ENCODE results near the gene CHST12.
A peak's percentile ranks its signal among the peaks of the same experiment; 100 is the strongest.

Gene CHST12

DNA sequence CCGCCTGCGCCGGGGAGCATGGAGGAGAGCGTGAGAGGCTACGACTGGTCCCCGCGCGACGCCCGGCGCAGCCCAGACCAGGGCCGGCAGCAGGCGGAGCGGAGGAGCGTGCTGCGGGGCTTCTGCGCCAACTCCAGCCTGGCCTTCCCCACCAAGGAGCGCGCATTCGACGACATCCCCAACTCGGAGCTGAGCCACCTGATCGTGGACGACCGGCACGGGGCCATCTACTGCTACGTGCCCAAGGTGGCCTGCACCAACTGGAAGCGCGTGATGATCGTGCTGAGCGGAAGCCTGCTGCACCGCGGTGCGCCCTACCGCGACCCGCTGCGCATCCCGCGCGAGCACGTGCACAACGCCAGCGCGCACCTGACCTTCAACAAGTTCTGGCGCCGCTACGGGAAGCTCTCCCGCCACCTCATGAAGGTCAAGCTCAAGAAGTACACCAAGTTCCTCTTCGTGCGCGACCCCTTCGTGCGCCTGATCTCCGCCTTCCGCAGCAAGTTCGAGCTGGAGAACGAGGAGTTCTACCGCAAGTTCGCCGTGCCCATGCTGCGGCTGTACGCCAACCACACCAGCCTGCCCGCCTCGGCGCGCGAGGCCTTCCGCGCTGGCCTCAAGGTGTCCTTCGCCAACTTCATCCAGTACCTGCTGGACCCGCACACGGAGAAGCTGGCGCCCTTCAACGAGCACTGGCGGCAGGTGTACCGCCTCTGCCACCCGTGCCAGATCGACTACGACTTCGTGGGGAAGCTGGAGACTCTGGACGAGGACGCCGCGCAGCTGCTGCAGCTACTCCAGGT lies 29.7 kb downstream of the CHST12 start:
- DNase-seq, result no peak
- Mint-ChIP-seq H3K36me3 (ENCODE audit: low read depth) (peaks cover 29% of the 10 kb centered on the region), H3K4me3 (no peak overlapping the region), H3K4me1 (ENCODE audit: low read depth) (peaks cover 5% of the 10 kb centered on the region), H3K9me3 (peaks cover 4% of the 10 kb centered on the region), H3K27ac (no peak overlapping the region), H3K27me3 (no peaks in the 10 kb centered on the region)

DNA sequence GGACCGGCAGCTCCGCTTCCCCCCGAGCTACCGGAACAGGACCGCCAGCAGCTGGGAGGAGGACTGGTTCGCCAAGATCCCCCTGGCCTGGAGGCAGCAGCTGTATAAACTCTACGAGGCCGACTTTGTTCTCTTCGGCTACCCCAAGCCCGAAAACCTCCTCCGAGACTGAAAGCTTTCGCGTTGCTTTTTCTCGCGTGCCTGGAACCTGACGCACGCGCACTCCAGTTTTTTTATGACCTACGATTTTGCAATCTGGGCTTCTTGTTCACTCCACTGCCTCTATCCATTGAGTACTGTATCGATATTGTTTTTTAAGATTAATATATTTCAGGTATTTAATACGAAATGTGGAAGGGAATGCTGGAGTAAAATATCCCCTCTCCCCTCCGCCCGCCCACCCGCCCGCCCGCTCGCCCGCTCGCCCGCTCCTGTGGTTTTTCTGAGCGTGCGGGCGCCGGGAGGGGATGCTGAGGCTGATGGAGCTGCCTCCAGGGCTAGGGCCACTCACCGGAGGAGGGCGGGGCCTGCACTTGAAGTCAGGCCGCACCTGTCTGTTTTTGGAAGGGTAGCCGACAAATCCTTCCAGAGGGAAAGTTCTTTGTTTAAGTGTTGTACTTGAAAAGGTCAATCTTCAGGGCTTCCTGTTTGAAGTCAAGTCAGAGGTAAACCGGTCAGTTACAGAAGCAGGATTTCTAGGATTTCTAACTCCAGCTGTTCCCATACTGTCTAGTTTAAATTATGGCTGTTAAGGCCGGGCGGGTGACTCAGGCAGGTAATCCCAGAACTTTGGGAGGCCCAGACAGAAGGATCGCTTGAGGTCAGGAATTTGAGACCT lies 30.5 kb downstream of the CHST12 start:
- DNase-seq, result no peak
- H3K4me1 Mint-ChIP-seq (ENCODE audit: low read depth), result peaks cover 5% of the 10 kb centered on the region
- H3K27me3 Mint-ChIP-seq, result no peaks in the 10 kb centered on the region
- H3K9me3 Mint-ChIP-seq, result peaks cover 4% of the 10 kb centered on the region
- H3K36me3 Mint-ChIP-seq (ENCODE audit: low read depth), result peaks cover 29% of the 10 kb centered on the region
- H3K27ac Mint-ChIP-seq, result no peak overlapping the region
- no peak overlapping the region for H3K4me3 Mint-ChIP-seq

DNA sequence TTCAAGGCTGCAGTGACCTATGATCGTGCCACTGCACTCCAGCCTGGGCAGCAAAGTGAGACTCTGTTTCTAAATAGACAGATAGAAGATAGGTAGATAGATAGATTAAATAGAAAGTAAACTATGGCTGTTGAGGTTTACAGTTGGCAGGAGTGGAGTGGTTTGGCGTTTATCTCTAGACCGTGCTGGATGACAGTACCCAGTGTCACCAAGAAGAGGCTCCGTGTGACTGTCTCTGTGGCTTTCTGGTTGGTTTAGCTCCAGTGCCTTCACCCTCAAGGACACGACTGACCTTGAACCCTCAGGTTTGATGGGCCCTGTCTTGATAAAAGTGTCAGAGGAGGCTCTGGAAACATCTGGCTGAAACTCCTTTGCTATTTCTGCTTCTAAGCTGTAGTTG lies 31.7 kb downstream of the CHST12 start:
- Mint-ChIP-seq H3K27me3 (no peaks in the 10 kb centered on the region), H3K27ac (no peak overlapping the region), H3K4me3 (no peak overlapping the region), H3K36me3 (ENCODE audit: low read depth) (peaks cover 29% of the 10 kb centered on the region), H3K4me1 (ENCODE audit: low read depth) (no peaks in the 10 kb centered on the region), H3K9me3 (peaks cover 4% of the 10 kb centered on the region)
- DNase-seq, result no peak

DNA sequence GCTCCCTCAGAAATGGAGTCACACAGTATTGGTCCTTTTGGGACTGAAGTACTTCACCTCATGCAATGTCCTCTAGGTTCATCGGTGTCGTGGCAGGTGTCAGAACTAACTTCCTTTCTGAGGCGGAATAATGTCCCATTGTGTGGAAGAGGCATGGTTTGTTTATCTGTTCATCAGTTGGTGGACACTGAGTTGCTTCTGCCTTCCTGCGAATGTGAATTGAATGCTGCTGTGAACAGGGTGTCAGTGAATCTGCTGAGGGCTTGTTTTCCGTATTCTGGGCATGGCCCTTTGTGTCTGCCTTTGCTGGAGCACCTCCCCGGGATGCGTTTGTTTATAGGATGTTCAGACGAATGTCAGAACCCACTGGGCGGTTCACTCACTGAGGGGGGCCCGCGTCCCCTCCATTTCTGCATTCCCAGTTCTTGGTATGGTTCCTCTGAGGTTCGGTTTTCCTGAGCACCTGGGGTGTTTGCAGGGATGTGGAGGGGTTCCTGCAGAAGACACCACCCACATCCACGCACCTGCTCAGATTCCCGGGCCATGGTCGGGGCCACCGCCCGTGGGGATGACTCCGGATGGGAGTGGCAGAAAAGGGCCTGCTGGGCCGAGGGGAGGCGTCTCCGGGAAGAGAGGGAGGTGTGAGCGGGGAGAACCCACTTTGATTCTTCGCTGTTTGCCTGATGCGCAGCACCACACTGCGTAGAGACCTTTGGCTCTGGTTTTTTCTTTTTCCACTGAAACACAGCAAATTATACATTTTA lies 33.1 kb downstream of the CHST12 start:
- H3K9me3 Mint-ChIP-seq, result no peaks in the 10 kb centered on the region
- no peaks in the 10 kb centered on the region for H3K4me1 Mint-ChIP-seq (ENCODE audit: low read depth)
- H3K4me3 Mint-ChIP-seq, result no peak overlapping the region
- no peak for DNase-seq
- no peaks in the 10 kb centered on the region for H3K27me3 Mint-ChIP-seq
- no peak overlapping the region for H3K27ac Mint-ChIP-seq
- H3K36me3 Mint-ChIP-seq (ENCODE audit: low read depth), result peaks cover 26% of the 10 kb centered on the region

DNA sequence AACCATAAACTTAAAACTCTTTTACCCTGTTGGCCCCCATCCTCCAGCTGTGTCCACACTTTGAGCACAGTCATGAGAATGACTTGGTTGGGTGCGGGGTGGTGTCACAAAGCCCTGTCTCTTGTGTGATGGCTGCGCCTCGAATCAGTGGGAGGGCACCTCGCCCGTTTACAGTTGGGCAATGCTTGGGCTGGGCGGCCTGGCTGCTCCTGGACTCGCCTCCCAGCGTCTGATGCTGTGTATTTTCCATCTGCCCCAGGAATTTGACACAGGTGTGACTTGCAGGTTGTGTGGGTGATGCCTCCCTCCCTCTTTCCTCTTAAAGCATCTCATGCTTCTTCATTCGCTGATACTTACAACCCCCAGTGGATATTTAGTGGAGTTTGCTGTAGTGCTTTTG lies 33.7 kb downstream of the CHST12 start:
- Mint-ChIP-seq H3K27me3 (no peaks in the 10 kb centered on the region), H3K36me3 (ENCODE audit: low read depth) (peaks cover 26% of the 10 kb centered on the region), H3K9me3 (no peaks in the 10 kb centered on the region), H3K4me1 (ENCODE audit: low read depth) (no peaks in the 10 kb centered on the region), H3K4me3 (no peak overlapping the region), H3K27ac (no peak overlapping the region)
- no peak for DNase-seq

DNA sequence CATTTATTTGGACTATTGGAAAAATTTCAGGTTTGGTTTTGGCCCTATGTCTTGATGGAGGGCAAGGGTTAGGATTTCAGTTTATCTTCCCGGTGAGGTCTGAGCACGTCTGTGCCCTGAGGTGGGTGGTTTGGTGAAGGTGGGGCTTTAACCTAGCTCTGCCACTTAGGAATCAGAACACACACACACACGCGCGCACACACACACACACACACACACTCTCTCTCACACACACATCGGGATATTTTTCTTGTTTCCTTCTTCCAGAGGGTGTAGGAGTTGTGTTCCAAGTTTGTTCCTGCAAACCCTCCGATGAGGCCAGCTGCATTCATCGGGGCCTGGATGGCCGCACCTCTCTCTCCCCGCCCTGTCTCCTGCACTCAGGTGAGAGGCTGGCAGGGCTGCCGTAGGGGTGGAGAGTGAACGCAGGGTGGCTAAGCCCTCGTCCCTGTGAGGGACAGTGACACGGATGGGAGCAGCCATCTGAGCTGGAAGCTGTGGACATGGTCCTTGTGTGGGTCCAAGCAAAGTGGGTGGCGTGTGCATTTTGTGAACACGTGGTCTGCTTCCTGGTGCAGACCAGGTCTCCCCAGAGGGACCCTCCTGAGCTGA lies 34.2 kb downstream of the CHST12 start:
- Mint-ChIP-seq H3K4me1 (ENCODE audit: low read depth) (no peaks in the 10 kb centered on the region), H3K9me3 (no peaks in the 10 kb centered on the region), H3K36me3 (ENCODE audit: low read depth) (peaks cover 24% of the 10 kb centered on the region), H3K27me3 (no peaks in the 10 kb centered on the region), H3K27ac (no peak overlapping the region), H3K4me3 (no peak overlapping the region)
- no peak for DNase-seq

DNA sequence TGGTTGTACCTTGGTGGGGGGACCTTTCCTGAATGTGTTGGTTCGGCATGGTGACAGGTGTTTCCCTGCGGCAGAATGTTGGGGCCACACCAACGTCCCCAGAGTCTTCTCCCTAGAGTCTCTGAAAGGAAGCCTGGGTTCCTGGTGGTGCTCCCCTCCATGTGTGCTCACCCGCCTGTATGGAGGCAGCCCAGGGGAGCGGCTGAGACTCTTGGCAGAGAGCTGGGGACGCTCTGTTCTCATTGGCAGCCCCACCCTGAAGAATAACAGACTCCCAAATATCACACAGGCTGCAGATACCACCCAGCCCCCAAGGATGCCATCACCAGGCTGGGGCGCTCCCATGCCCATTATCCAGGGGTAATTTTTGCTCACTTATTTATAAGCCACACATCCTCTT lies 34.8 kb downstream of the CHST12 start:
- H3K9me3 Mint-ChIP-seq, result no peaks in the 10 kb centered on the region
- H3K36me3 Mint-ChIP-seq (ENCODE audit: low read depth), result peaks cover 22% of the 10 kb centered on the region
- H3K4me3 Mint-ChIP-seq, result no peak overlapping the region
- no peaks in the 10 kb centered on the region for H3K27me3 Mint-ChIP-seq
- H3K4me1 Mint-ChIP-seq (ENCODE audit: low read depth), result no peaks in the 10 kb centered on the region
- no peak overlapping the region for H3K27ac Mint-ChIP-seq
- no peak for DNase-seq

DNA sequence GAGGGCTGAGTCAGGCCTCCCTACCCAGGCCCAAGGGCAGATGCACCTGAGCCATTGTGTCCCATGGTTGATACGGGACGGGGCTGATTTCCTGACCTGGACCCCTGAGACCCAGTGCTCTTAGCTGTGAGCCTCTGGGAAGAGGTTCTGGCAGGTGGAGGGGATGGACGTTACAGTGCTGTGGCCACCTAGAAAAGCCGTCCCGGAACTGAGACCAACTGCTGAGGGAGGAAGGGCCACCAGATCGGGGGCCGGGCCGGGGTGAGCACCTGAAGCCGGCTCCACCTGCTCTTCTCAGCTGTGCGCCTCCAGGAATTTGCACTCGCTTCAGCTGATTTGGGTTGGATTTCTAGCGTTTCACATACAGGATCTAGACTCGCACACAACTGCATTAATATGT lies 35.4 kb downstream of the CHST12 start:
- H3K4me3 Mint-ChIP-seq, result no peak overlapping the region
- H3K9me3 Mint-ChIP-seq, result no peaks in the 10 kb centered on the region
- DNase-seq, result no peak
- H3K27me3 Mint-ChIP-seq, result no peaks in the 10 kb centered on the region
- no peaks in the 10 kb centered on the region for H3K4me1 Mint-ChIP-seq (ENCODE audit: low read depth)
- no peak overlapping the region for H3K27ac Mint-ChIP-seq
- peaks cover 16% of the 10 kb centered on the region for H3K36me3 Mint-ChIP-seq (ENCODE audit: low read depth)

DNA sequence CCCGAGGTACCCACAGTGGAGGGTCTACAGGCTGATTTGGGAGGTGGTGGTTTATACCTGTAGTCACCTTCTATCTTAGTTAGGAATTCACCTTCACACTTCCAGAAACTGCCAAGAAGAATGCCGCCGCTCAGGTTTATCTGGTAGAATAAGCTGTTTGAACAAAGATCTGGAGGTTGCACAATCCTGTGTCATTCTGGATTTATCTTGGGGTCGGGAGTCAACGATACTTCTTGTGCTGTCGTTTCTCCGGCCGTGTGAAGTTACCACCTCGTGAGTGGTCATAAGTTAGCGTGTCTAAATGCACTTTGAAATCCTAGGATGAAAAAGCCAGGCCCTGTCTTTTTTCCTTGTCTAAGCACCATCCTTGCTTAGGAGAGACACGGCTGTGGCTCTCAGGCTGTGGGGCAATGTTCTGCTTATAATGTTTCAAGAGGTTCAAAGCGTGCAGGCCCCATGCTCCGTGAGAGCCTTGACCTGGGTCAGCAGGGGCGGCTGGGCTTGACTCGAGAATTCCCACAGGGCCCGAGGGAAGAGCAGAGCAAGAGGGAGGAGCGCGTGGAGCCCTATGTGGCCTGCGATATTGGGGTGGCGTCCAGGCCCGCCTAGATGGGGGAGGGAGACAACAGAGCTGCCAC lies 37.3 kb downstream of the CHST12 start:
- no peak overlapping the region for H3K27ac Mint-ChIP-seq
- no peak overlapping the region for H3K4me3 Mint-ChIP-seq
- H3K36me3 Mint-ChIP-seq (ENCODE audit: low read depth), result peaks cover 5% of the 10 kb centered on the region
- H3K4me1 Mint-ChIP-seq (ENCODE audit: low read depth), result no peaks in the 10 kb centered on the region
- no peak for DNase-seq
- H3K27me3 Mint-ChIP-seq, result no peaks in the 10 kb centered on the region
- H3K9me3 Mint-ChIP-seq, result no peaks in the 10 kb centered on the region

DNA sequence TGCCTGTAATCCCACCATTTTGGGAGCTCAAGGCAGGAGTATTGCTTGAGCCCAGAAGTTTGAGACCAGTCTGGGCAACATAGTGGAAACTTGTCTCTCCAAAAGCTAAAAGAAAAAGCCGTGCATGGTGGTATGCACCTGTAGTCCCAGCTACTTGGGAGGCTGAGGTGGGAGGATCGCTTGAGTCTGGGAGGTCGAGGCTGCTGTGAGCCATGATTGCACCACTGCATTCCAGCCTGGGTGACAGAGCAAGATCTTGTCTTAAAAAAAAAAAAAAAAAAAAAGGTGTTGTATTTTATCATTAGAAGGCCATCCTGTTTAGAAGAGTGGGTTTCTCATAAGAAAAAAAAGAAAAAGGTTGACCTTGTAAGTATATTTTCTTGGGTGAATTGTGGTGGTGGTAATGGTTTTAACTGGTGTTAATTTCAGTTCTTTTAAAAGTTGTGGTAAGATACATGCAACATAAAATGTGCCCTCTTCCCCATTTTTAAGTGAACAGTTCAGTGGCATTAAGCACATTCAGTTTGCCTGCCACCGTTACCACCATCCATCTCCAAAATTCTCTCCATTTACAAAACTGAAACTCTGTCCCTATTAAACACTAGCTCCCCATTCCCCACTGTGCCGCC lies 38.1 kb downstream of the CHST12 start:
- peaks cover 4% of the 10 kb centered on the region for H3K36me3 Mint-ChIP-seq (ENCODE audit: low read depth)
- DNase-seq, result no peak
- no peaks in the 10 kb centered on the region for H3K27me3 Mint-ChIP-seq
- no peaks in the 10 kb centered on the region for H3K4me1 Mint-ChIP-seq (ENCODE audit: low read depth)
- H3K9me3 Mint-ChIP-seq, result no peaks in the 10 kb centered on the region
- H3K27ac Mint-ChIP-seq, result peak overlapping the region; percentile 29
- H3K4me3 Mint-ChIP-seq, result no peak overlapping the region

DNA sequence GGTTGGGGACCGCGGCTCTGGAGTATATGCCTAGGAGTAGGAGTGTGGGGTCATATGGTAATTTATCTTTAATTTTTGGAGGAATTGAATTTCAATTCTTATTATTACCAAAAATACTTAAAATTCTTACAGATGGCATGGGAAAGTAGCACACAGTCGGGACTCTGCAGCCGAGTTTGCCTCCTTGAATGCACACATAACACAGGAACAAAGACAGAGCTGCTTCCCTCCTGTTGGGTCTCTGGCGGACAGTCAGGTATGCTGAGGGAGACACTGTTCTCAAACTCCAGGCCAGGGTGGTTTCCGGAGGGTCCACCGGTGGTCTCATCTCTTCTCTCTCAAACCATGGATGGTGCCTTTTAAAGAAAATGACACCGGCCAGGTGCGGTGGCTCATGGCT lies 40.1 kb downstream of the CHST12 start:
- H3K27ac Mint-ChIP-seq, result no peak overlapping the region
- H3K4me3 Mint-ChIP-seq, result no peak overlapping the region
- no peaks in the 10 kb centered on the region for H3K27me3 Mint-ChIP-seq
- H3K9me3 Mint-ChIP-seq, result no peaks in the 10 kb centered on the region
- no peak for DNase-seq
- no peaks in the 10 kb centered on the region for H3K4me1 Mint-ChIP-seq (ENCODE audit: low read depth)
- no peaks in the 10 kb centered on the region for H3K36me3 Mint-ChIP-seq (ENCODE audit: low read depth)

DNA sequence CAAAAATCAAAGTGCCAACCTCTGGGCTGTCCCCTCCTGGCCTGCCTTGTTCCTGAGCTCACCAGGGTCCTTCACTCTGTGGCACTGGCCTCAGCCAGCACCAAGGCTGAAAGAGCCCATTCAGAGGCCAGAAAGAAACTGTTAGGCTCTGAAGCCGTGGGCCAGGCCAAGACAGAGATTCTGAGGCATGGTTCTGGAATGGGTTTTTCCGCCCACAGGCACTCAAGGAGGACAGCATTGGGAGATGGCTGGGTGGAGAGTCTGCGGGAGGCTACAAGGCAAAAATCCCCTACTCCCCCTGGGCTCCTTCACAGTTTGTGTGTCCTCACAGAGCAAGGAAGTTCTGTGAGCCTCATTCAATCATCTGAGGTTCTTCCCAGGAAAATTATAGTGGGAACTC lies 41.1 kb downstream of the CHST12 start:
- H3K4me1 Mint-ChIP-seq (ENCODE audit: low read depth), result no peaks in the 10 kb centered on the region
- DNase-seq, result no peak

DNA sequence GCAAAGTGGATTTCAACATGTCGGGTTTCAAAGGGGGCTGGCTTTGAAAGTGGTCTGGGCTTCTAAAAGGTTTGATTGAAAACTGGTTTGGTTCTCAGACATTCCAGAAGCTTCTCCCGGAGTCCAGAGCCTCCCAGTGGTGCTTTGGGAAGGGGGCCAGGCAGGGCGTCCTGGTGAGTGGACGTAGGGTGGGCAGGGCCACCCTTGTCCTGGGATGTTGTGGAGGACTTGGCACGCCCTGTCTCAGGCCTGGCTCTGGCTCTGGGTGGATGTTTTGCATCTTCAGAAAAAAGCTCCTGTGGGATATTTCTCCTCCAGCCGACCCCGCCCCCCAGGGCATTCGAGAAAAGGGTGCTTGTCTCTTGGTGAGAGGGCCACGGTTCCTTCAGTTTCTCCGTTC lies 41.6 kb downstream of the CHST12 start:
- DNase-seq, result no peak
- Mint-ChIP-seq H3K9me3 (no peaks in the 10 kb centered on the region), H3K4me3 (no peak overlapping the region), H3K4me1 (ENCODE audit: low read depth) (no peaks in the 10 kb centered on the region), H3K36me3 (ENCODE audit: low read depth) (no peaks in the 10 kb centered on the region), H3K27me3 (no peaks in the 10 kb centered on the region), H3K27ac (no peak overlapping the region)

More for the DNA sequence above, 41.1 kb downstream of the CHST12 start:
- H3K27me3 Mint-ChIP-seq, result no peaks in the 10 kb centered on the region
- H3K9me3 Mint-ChIP-seq, result no peaks in the 10 kb centered on the region
- H3K27ac Mint-ChIP-seq, result no peak overlapping the region
- H3K36me3 Mint-ChIP-seq (ENCODE audit: low read depth), result no peaks in the 10 kb centered on the region
- no peak overlapping the region for H3K4me3 Mint-ChIP-seq

All from activated T-cell treated with anti-CD3 and anti-CD28 coated beads, Interleukin-2, amount 50 U/mL, for 24 hours (primary cell).